Right lobe of liver (tissue), 4 donors: ENCODE measurements around the gene ENTPD1.
"Not testable (repeated sequence)": the region's sequence is repeated elsewhere in the genome, so short reads cannot be mapped to it uniquely, and the experiment has no call there.

Experiments
- POLR2A ChIP-seq: fragments of 450-650 bp; IDR thresholded peaks from one replicate; pipeline ENCODE4 v1.6.1; 2017; ENCODE audit warnings: antibody characterized with exemption, mild to moderate bottlenecking
- TF ChIP-seq, protein P1 (sequence below), 4 donors: fragments of 200-600 bp in 3 of 4; fragments of 450-650 bp in 1 of 4; IDR thresholded peaks; one replicate each; pipeline versions ENCODE4 v1.5.1 to v1.8.0; 2016 to 2022; ENCODE audit warnings: antibody characterized with exemption in 4 of 4, mild to moderate bottlenecking in 2 of 4
- donor health status: DM: no; HTN: no; CAD: no.
- donor health status: DM: no; HTN: no; CAD: no.
- donor health status: DM: no; HTN: yes; CAD: no.

- not testable (repeated sequence) for TF ChIP-seq POLR2A
- TF ChIP-seq, protein P1, sequence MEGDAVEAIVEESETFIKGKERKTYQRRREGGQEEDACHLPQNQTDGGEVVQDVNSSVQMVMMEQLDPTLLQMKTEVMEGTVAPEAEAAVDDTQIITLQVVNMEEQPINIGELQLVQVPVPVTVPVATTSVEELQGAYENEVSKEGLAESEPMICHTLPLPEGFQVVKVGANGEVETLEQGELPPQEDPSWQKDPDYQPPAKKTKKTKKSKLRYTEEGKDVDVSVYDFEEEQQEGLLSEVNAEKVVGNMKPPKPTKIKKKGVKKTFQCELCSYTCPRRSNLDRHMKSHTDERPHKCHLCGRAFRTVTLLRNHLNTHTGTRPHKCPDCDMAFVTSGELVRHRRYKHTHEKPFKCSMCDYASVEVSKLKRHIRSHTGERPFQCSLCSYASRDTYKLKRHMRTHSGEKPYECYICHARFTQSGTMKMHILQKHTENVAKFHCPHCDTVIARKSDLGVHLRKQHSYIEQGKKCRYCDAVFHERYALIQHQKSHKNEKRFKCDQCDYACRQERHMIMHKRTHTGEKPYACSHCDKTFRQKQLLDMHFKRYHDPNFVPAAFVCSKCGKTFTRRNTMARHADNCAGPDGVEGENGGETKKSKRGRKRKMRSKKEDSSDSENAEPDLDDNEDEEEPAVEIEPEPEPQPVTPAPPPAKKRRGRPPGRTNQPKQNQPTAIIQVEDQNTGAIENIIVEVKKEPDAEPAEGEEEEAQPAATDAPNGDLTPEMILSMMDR (IDR thresholded peaks at IDR 0.05) = not testable (repeated sequence)
Observed at GRCh38 chr10:95808705-95809308, 52.8 kb downstream of the ENTPD1 start.
